Left ventricle myocardium inferior (tissue), 1 donor: ENCODE data around the gene NCKAP5. TPM values are rescaled to one million over a fixed set of nuclear protein-coding genes. Genes with fewer than 3 reads are reported as not detected.

Source experiments
- DNase-seq: peaks from one replicate; pipeline ENCODE4 v3.0.0-alpha.2; 2020
- H3K27ac ChIP-seq: fragments of 200-600 bp; replicated peaks from 2 replicates; pipeline ENCODE4 v1.8.0; 2021
- H3K27me3 ChIP-seq: fragments of 200-600 bp; 2 replicates; pipeline ENCODE4 v1.8.0; 2021; ENCODE audit warnings: low read depth
- H3K36me3 ChIP-seq: fragments of 200-600 bp; 2 replicates; pipeline ENCODE4 v1.8.0; 2021
- H3K4me1 ChIP-seq: fragments of 200-600 bp; 2 replicates; pipeline ENCODE4 v1.8.0; 2021
- H3K4me3 ChIP-seq: fragments of 200-600 bp; 2 replicates; pipeline ENCODE4 v1.8.0; 2021; ENCODE audit warnings: mild to moderate bottlenecking, moderate library complexity
- H3K9me3 ChIP-seq: fragments of 200-600 bp; replicated peaks from 2 replicates; pipeline ENCODE4 v1.8.0; 2021
- intact Hi-C: fragments of 100-400 bp; cut with micrococcal nuclease; formaldehyde crosslinking; loops from one replicate; pipeline ENCODE4 v1.11.0; 2022
- total RNA-seq: library from RNA; stranded (reverse); fragmentation: NEBNext Ultra II Directional; extraction: Animal tissue kit (Norgen Biotek cat#: 25700); gene quantifications from one replicate; pipeline ENCODE4 v1.2.1, GENCODE V29; 2021
- TF ChIP-seq, protein P1 (sequence below): fragments of 200-600 bp; IDR thresholded peaks from 2 replicates; pipeline ENCODE4 v1.8.0; 2021; ENCODE audit warnings: antibody characterized with exemption, mild to moderate bottlenecking, borderline replicate concordance
- donor health status: DM: no; HTN: yes; CAD: no; lungs with severe emphysema.

NCKAP5 gene
- total RNA-seq, 1 donor from 2014 or later, result 6.0 TPM

DNA sequence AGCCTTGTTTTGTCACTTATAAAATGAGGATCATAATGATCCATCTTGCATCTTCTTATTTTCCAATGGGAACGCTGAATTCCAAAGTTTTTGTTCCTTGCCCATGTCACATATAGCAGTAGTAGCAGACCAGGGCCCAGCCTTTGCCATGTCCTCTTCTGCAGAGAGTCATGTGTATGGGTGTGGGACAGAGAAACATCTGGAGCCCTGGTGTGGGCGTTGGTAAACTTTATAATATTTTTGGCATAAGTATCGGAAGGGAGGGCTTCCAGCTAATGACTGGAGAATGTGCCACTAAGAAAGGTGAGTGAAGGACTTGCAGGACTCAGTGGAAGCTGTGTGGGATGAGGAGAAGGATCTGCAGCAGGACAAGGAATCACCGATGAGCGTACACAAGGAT lies 157.2 kb downstream of the NCKAP5 start:
- intact Hi-C loops, result no loop called here
- no peaks in the 10 kb centered on the region for H3K9me3 ChIP-seq
- TF ChIP-seq, protein P1, sequence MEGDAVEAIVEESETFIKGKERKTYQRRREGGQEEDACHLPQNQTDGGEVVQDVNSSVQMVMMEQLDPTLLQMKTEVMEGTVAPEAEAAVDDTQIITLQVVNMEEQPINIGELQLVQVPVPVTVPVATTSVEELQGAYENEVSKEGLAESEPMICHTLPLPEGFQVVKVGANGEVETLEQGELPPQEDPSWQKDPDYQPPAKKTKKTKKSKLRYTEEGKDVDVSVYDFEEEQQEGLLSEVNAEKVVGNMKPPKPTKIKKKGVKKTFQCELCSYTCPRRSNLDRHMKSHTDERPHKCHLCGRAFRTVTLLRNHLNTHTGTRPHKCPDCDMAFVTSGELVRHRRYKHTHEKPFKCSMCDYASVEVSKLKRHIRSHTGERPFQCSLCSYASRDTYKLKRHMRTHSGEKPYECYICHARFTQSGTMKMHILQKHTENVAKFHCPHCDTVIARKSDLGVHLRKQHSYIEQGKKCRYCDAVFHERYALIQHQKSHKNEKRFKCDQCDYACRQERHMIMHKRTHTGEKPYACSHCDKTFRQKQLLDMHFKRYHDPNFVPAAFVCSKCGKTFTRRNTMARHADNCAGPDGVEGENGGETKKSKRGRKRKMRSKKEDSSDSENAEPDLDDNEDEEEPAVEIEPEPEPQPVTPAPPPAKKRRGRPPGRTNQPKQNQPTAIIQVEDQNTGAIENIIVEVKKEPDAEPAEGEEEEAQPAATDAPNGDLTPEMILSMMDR, result no peak
- H3K4me3 ChIP-seq, result no peak overlapping the region
- no peaks in the 10 kb centered on the region for H3K27me3 ChIP-seq
- DNase-seq, result no peak
- H3K27ac ChIP-seq, result no peak overlapping the region
- H3K36me3 ChIP-seq, result no peaks in the 10 kb centered on the region
- H3K4me1 ChIP-seq, result peaks cover 25% of the 10 kb centered on the region

DNA sequence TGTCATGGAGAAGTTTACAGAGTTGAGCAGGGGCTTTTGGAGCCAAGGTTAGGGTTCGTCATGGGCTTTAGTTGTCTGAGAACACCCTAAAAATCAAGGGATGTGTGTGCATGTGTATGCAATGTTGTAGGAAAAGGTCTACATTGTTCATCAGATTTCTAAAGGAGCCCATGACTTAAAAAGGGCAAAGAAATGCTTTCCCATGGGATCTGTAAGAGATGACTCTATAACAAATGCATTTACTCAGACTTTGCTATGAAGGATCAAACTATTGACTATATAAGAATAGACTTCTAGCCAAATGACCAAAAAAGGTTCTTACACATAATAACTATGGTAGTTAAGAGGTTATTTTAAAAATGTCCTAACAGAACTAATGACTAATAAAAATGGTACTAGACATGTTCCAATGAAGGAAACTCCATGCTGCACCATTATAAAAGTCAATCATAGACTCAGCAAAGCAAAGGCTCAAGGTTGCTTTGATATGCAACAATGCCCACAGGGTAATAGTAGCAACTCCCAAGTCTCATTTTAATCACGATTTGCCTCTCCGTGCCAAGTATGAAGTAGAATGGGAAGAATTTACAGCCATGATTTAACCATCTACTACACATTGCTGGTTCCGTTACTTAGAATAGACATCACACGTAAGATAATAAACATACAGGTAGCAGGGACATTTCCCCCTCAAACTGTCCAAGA lies 158.5 kb downstream of the NCKAP5 start:
- H3K4me1 ChIP-seq, result peaks cover 11% of the 10 kb centered on the region
- H3K9me3 ChIP-seq, result no peaks in the 10 kb centered on the region
- H3K36me3 ChIP-seq, result no peaks in the 10 kb centered on the region
- no peak for DNase-seq
- intact Hi-C loops, result no loop called here
- no peak overlapping the region for H3K27ac ChIP-seq
- no peak overlapping the region for H3K4me3 ChIP-seq
- H3K27me3 ChIP-seq, result no peaks in the 10 kb centered on the region
- TF ChIP-seq, protein P1, result no peak

DNA sequence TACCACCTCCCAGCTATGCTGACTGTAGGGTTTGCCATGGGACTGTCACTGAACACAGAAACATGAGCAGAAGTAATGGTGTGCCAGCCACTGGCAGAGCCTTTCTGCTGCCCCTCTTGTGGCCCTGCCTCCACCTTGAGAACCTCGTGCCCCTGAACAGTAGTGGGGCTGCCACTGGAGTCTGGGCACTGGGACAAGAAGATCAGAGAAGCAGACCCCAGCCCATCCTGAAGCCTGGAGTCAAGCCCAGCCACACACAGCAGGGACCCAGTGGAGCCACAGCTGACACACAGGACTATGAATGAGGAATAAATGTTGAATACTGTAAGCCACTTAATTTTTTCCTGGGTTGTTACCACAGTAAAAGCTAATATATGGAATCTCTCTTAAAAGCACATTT lies 159.6 kb downstream of the NCKAP5 start:
- intact Hi-C loops, result no loop called here
- peaks cover 5% of the 10 kb centered on the region for H3K4me1 ChIP-seq
- no peak overlapping the region for H3K27ac ChIP-seq
- TF ChIP-seq, protein P1, result no peak
- H3K27me3 ChIP-seq, result no peaks in the 10 kb centered on the region
- no peak for DNase-seq
- H3K36me3 ChIP-seq, result no peaks in the 10 kb centered on the region
- H3K4me3 ChIP-seq, result no peak overlapping the region
- no peaks in the 10 kb centered on the region for H3K9me3 ChIP-seq

DNA sequence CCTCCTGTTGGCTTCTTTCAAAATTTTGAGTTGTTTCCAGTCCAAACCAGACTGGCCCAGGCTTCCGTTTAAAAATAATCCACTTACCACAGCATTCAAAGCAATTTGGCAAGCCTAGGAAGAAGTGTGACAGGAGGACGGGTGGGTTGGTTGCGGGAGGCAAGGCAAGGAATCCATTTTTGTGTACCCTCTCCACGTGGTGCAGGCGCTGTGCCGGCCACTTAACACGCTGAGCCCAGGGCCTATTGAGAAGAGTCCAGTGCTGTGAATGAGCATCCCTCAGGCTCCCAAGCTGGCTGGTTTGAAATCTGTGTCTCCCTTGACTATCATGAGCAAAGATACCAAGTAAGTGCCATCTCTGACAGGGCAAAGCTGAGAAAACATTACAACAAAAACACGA lies 160.9 kb downstream of the NCKAP5 start:
- TF ChIP-seq, protein P1, result no peak
- intact Hi-C loops, result no loop called here
- Histone ChIP-seq H3K27ac (no peak overlapping the region), H3K4me3 (no peak overlapping the region), H3K4me1 (peaks cover 5% of the 10 kb centered on the region), H3K36me3 (no peaks in the 10 kb centered on the region), H3K27me3 (no peaks in the 10 kb centered on the region), H3K9me3 (no peaks in the 10 kb centered on the region)
- no peak for DNase-seq

DNA sequence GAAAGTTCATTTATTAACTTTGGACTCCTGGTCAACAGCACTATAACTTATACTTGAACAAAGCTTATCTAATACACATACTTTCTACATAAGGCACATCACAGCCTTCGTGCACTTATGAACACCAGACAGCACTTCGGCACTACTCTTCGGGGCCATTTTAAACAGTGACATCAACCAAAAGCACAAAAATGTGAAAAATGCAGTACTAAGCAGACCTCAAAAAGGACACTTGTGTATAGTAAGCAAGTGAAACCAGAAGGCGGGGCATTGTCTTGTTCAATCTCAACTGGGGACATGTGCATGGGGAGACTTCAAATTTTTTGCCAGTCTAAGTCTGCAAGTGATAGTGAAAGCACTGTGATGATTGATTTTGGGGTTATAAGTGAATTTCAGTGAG lies 163.0 kb downstream of the NCKAP5 start:
- Histone ChIP-seq H3K4me1 (peaks cover 5% of the 10 kb centered on the region), H3K9me3 (no peaks in the 10 kb centered on the region), H3K27ac (no peak overlapping the region), H3K4me3 (no peak overlapping the region), H3K27me3 (no peaks in the 10 kb centered on the region), H3K36me3 (no peaks in the 10 kb centered on the region)
- TF ChIP-seq, protein P1, result no peak
- intact Hi-C loops, result no loop called here
- no peak for DNase-seq

DNA sequence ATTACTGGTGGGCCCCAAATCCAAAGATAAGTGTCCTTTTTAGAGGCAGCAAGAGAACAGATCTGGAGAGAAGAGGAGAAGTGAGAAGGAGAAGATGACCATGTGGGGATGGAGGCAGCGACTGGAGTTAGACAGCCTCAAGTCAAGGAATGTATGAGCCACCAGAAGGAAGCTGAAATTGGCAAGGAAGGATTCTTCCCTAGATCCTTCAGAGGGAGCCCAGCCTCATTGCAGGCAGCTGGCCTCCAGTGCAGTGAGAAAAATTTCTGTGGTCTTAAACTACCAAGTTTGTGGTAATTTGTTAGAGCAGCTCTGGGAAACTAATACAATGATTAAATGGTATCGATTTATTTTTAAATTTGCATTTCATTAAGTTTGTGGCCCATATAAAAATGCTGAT lies 167.9 kb downstream of the NCKAP5 start:
- Histone ChIP-seq H3K36me3 (no peaks in the 10 kb centered on the region), H3K9me3 (no peaks in the 10 kb centered on the region), H3K27me3 (no peaks in the 10 kb centered on the region), H3K27ac (no peak overlapping the region), H3K4me1 (no peaks in the 10 kb centered on the region), H3K4me3 (no peak overlapping the region)
- DNase-seq, result no peak
- TF ChIP-seq, protein P1, result no peak
- intact Hi-C loops, result no loop called here
